HG03196 (cell line): ENCODE results near the gene CHSY3.

Experiments
- ATAC-seq: cut with Tn5 transposase; IDR thresholded peaks from one replicate; pipeline ENCODE4 v1.9.1; 2021; ENCODE audit not compliant: unreplicated experiment

The CHSY3 gene

GRCh38 chr5:130021876-130022275 lies 117.6 kb downstream of the CHSY3 start:
- no peak for ATAC-seq

GRCh38 chr5:130023604-130024003 lies 119.3 kb downstream of the CHSY3 start:
- no peak for ATAC-seq

- no peak for ATAC-seq
These were observed 119.7 kb downstream of the CHSY3 start for GRCh38 chr5:130024006-130024405.

- no peak for ATAC-seq
These were observed 121.2 kb downstream of the CHSY3 start for GRCh38 chr5:130025511-130025910.

GRCh38 chr5:130032807-130033206 lies 128.5 kb downstream of the CHSY3 start:
- ATAC-seq: no peak

GRCh38 chr5:130034566-130035210 lies 130.4 kb downstream of the CHSY3 start:
- no peak for ATAC-seq

GRCh38 chr5:130035388-130035787 lies 131.1 kb downstream of the CHSY3 start:
- no peak for ATAC-seq

- ATAC-seq: no peak
These were observed 133.6 kb downstream of the CHSY3 start for GRCh38 chr5:130037905-130038304.

- no peak for ATAC-seq
These were observed 139.6 kb downstream of the CHSY3 start for GRCh38 chr5:130043834-130044233.

GRCh38 chr5:130045334-130045733 lies 141.1 kb downstream of the CHSY3 start:
- ATAC-seq: no peak

GRCh38 chr5:130050585-130050984 lies 146.3 kb downstream of the CHSY3 start:
- no peak for ATAC-seq

GRCh38 chr5:130052752-130053151 lies 148.5 kb downstream of the CHSY3 start:
- ATAC-seq: no peak

- no peak for ATAC-seq
These were observed 151.3 kb downstream of the CHSY3 start for GRCh38 chr5:130055572-130055971.

GRCh38 chr5:130061746-130062145 lies 157.5 kb downstream of the CHSY3 start:
- no peak for ATAC-seq

GRCh38 chr5:130063603-130064002 lies 159.3 kb downstream of the CHSY3 start:
- ATAC-seq: no peak

GRCh38 chr5:130064484-130064883 lies 160.2 kb downstream of the CHSY3 start:
- no peak for ATAC-seq

GRCh38 chr5:130065617-130066016 lies 161.4 kb downstream of the CHSY3 start:
- ATAC-seq: no peak

- no peak for ATAC-seq
These were observed 162.4 kb downstream of the CHSY3 start for GRCh38 chr5:130066644-130067043.

- ATAC-seq: no peak
These were observed 163.1 kb downstream of the CHSY3 start for GRCh38 chr5:130067364-130067763.

GRCh38 chr5:130068101-130068500 lies 163.8 kb downstream of the CHSY3 start:
- ATAC-seq: no peak

GRCh38 chr5:130068988-130069387 lies 164.7 kb downstream of the CHSY3 start:
- ATAC-seq: no peak

- no peak for ATAC-seq
These were observed 170.6 kb downstream of the CHSY3 start for GRCh38 chr5:130074820-130075219.

- ATAC-seq: no peak
These were observed 172.7 kb downstream of the CHSY3 start for GRCh38 chr5:130077007-130077406.
